Left kidney (tissue), 2 donors: ENCODE results near the gene EEF1AKMT1. TPM values are rescaled to one million over a fixed set of nuclear protein-coding genes. Genes with fewer than 3 reads are reported as not detected.
"Not testable (repeated sequence)": the region's sequence is repeated elsewhere in the genome, so short reads cannot be mapped to it uniquely, and the experiment has no call there.

ENCODE experiments used
- DNase-seq: peaks from one replicate; pipeline ENCODE4 v3.0.0-alpha.2; 2013
- polyA plus RNA-seq: library from polyadenylated mRNA; unstranded; fragments of 120-200 nt; gene quantifications from one replicate; pipeline ENCODE4 v1.2.1, GENCODE V29; 2013; ENCODE audit not compliant: insufficient read length

EEF1AKMT1 gene
- polyA plus RNA-seq, 1 donor: 16.3 TPM

DNA sequence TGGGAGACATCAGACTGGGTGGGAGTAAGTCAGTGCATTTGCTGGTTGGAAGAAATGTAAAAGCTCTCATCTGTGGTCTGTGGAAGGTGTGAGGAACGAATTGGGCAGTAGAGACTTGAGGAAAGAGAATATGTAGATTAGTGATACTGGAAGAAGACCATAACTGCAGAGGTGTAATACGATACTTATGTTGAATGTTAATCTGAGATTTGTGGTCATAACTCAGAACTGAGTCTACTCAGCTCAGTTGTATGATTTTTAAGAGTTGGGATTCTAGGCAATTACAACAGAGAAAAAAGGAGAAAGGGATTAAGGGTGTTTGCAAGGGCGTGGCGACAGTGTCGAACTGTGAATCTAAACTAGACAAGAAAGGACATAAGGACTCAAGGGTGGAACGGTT is 73.5 kb downstream of the EEF1AKMT1 start:
- DNase-seq: no peak

DNA sequence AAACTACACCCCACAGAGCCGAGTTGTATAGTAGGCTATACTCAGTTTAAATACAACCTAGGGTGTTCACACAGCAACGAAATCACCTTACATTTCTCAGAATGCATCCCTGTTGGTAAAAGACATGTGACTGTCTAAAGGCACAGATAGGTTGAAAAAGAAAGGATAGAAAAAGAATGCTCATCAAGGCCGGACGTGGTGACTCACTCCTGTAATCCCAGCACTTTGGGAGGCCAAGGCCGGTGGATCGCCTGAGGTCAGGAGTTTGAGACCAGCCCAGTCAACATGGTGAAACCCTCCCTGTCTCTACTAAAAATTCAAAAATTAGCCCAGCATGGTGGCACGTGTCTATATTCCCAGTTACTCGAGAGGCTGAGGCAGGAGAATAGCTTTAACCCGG is 74.0 kb downstream of the EEF1AKMT1 start:
- no peak for DNase-seq

DNA sequence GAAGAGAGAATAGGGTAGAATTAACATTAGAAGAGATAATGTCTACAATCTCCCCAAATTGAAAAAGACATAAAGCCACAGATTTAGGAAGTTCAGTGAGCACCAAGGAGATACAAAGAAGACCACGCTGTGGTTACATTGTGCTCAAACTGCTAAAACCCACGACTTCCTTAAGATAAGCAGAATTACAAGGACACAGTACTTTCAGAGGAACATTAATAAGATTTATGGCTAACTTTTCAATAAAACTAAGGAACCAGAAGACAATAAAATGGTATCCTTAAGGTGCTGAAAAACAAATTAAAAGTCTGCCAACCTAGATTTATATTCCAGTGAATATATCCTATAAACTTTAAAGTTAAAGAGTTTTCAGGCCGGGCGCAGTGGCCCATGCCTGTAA is 77.7 kb downstream of the EEF1AKMT1 start:
- no peak for DNase-seq

- DNase-seq: no peak
These were observed 82.1 kb downstream of the EEF1AKMT1 start for GRCh38 chr13:20691616-20692015.

- no peak for DNase-seq
These were observed 84.5 kb downstream of the EEF1AKMT1 start for GRCh38 chr13:20689291-20689690.

GRCh38 chr13:20686863-20687579 is 86.7 kb downstream of the EEF1AKMT1 start:
- no peak for DNase-seq

- DNase-seq: no peak
These were observed 87.6 kb downstream of the EEF1AKMT1 start for GRCh38 chr13:20686167-20686566.

- DNase-seq: no peak
These were observed 88.7 kb downstream of the EEF1AKMT1 start for GRCh38 chr13:20685092-20685491.

GRCh38 chr13:20684546-20684945 is 89.2 kb downstream of the EEF1AKMT1 start:
- no peak for DNase-seq

DNA sequence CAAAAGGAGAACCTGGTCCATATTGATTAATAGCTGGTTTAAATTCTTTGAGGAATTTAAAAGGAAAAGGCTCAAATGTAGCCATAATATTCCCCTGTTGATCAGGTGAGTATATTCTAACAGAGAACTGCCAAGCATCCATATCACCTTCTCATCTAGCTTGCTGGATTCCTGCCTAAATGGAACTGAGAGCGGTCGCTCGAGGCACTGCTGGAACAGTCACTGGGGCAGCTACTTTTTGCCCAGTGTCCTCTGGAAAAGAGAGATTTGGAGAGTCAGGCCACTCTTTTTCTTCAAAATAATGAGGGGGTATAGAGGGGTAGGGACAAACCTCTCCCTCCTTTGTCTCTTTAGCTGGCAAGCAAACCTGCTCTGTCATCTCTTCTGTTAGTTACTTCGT is 89.7 kb downstream of the EEF1AKMT1 start:
- DNase-seq: no peak

GRCh38 chr13:20682061-20682460 is 91.7 kb downstream of the EEF1AKMT1 start:
- DNase-seq: no peak

DNA sequence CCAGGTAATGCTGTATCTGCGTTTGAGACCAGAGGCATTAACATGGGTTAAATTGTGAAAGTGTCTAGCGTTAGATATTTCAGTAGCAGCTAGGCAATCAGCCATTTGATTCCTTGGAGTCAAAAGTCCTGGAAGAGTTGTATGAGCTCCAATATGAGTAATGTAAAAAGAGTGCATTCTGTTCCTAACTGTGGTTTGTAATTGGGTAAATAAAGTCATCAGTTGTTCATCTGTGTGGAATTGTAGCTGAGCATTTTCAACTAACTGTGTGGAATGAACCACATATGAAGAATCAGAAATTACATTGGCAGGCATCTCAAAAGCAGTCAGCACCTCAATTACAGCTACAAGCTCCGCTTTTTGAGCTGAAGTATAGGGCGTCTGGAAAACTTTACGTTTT is 92.3 kb downstream of the EEF1AKMT1 start:
- DNase-seq: not testable (repeated sequence)

DNA sequence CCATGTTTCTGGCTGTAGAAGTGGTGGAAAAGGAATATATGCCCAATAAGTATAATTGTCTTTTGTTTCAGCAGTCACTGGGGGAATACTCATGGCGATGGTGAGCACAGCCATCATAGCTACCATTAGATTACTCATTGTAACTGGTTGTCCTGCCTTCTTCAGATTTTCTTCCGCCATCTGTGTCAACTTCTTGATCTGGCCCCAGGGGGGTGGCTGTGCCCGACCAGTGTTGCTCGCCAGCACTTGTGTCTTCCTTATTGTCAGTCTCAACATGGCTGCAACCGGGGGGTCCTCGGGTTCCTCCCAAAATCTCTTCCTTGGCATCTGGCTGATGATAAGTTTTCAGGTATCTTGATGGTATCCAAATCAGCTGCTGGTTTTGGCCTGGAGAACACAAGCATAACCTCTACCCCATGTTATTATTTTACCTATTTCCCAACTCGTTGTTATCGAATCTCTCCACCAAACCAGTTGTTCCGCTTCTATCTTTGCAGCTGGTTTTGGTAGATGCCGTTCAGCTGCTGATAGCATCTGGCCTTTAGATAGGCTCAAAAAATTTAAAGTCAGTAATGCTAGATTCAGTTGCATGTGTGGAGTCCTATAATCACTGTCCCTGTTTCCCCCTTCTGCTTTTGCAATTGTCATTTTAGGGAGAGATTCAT is 93.2 kb downstream of the EEF1AKMT1 start:
- no peak for DNase-seq

DNA sequence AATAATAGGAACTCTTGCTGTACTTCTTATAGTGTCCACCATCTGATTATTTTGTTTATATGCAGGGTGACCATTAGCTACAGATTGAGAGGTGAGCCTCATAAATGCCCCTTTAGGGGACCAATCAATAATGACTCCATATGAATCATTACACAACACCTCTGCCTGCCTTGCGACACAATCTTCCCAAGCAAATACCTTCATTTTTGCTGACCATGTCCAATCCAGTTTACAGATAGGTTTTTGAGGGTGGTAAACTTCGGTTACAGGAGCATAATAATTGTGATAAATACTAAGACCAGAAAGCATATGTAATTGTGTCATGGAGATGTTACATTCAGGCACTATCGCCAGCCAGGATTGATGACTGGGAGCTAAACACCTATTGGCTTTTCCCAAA is 93.9 kb downstream of the EEF1AKMT1 start:
- DNase-seq: no peak

Other genes with a start within 250 kb of the EEF1AKMT1 start
- 125 TPM for gene CRYL1, start 248.1 kb downstream of the EEF1AKMT1 start, polyA plus RNA-seq
- 48.6 TPM for gene IFT88, start 206.8 kb downstream of the EEF1AKMT1 start, polyA plus RNA-seq
- 7.2 TPM for gene IL17D, start 70.3 kb downstream of the EEF1AKMT1 start, polyA plus RNA-seq
- gene XPO4, start 128.8 kb upstream of the EEF1AKMT1 start, polyA plus RNA-seq: 24.5 TPM